Endothelial cell of umbilical vein (primary cell): Measurements from ENCODE around the gene MRFAP1. TPM values are rescaled to one million over a fixed set of nuclear protein-coding genes. Genes with fewer than 3 reads are reported as not detected.

ENCODE experiments used
- BruUV-seq: library from RNA; stranded (reverse); fragments of 400-500 nt; replicated peaks from 2 replicates; lab custom pipeline; 2021; lab: Mats Ljungman, UMichigan
- CTCF ChIA-PET: fragments of 300-600, 350-600 bp; sonication (Branson Sonifier 250); formaldehyde crosslinking; loops from one replicate; lab custom pipeline; 2021; ENCODE audit warnings: antibody characterized with exemption, inconsistent platforms; lab: Charles Lee
- POLR2A ChIA-PET: fragments of 300-600, 350-600 bp; sonication (Branson Sonifier 250); formaldehyde crosslinking; loops from one replicate; lab custom pipeline; 2021; ENCODE audit warnings: antibody characterized with exemption, inconsistent platforms; lab: Charles Lee
- DNase-seq: peaks from one replicate; pipeline ENCODE4 v3.0.0-alpha.2; 2011; ENCODE audit warnings: low read depth, low spot score
- FAIRE-seq: peaks from 2 replicates; lab custom pipeline; 2011; peaks lifted over from hg19 to GRCh38; lab: Jason Lieb, UNC
- H2AFZ ChIP-seq: 2 replicates; pipeline ENCODE4 v1.6.0; 2012; ENCODE audit warnings: low read depth, low read length, control low read depth, inconsistent platforms
- H3K27ac ChIP-seq: 2 replicates; pipeline ENCODE4 v1.5.1; 2011; ENCODE audit warnings: low read depth, mild to moderate bottlenecking, control low read depth, low read length, moderate library complexity; ENCODE audit not compliant: insufficient read depth
- H3K27me3 ChIP-seq, 2 experiments: 2 replicates each; pipeline versions ENCODE4 v1.6.0 to v1.6.1; 2011; ENCODE audit warnings: low read length in 2 of 2, mixed read lengths in 1 of 2; ENCODE audit not compliant: control insufficient read depth in 2 of 2, insufficient read depth in 2 of 2
- H3K36me3 ChIP-seq, 2 experiments: 2 replicates in 1 of 2; 3 replicates in 1 of 2; pipeline ENCODE4 v1.5.1; 2011; ENCODE audit warnings: low read length in 2 of 2, mild to moderate bottlenecking in 1 of 2, moderate library complexity in 1 of 2; ENCODE audit not compliant: control insufficient read depth in 2 of 2, insufficient read depth in 2 of 2; ENCODE audit errors: extremely low read depth in 1 of 2
- H3K4me1 ChIP-seq: 3 replicates; pipeline ENCODE4 v1.5.1; 2011; ENCODE audit warnings: mild to moderate bottlenecking, low read length; ENCODE audit not compliant: control insufficient read depth, insufficient read depth; ENCODE audit errors: extremely low read depth
- H3K4me2 ChIP-seq: 2 replicates; pipeline ENCODE4 v1.6.1; 2011; ENCODE audit warnings: low read length, control low read depth, mixed read lengths; ENCODE audit not compliant: insufficient read depth
- H3K4me3 ChIP-seq, 3 experiments: fragments of 200-600 bp in 1 of 3; sonication (generic), shearing (Covaris generic) in 1 of 3; replicated peaks in 1 of 3; 2 replicates each; pipeline ENCODE4 v1.5.1; 2011 to 2016; ENCODE audit warnings: control low read depth in 3 of 3, low read length in 3 of 3, mild to moderate bottlenecking in 2 of 3, inconsistent platforms in 1 of 3, low read depth in 1 of 3, moderate library complexity in 1 of 3; ENCODE audit not compliant: insufficient read depth in 1 of 3
- H3K79me2 ChIP-seq: 2 replicates; pipeline ENCODE4 v1.6.0; 2012; ENCODE audit warnings: low read length, inconsistent platforms; ENCODE audit not compliant: control insufficient read depth, insufficient read depth
- H3K9ac ChIP-seq: replicated peaks from 2 replicates; pipeline ENCODE3; 2011; ENCODE audit warnings: low read length, control low read depth; ENCODE audit not compliant: insufficient read depth; ENCODE audit errors: extremely low read depth
- H3K9me1 ChIP-seq: replicated peaks from 3 replicates; pipeline ENCODE4 v1.6.0; 2011; ENCODE audit warnings: mild to moderate bottlenecking, low read length; ENCODE audit not compliant: control insufficient read depth, insufficient read depth; ENCODE audit errors: extremely low read depth
- H3K9me3 ChIP-seq: replicated peaks from 2 replicates; pipeline ENCODE4 v1.5.1; 2012; ENCODE audit warnings: low read length, inconsistent platforms; ENCODE audit not compliant: control insufficient read depth, insufficient read depth
- H4K20me1 ChIP-seq: replicated peaks from 2 replicates; pipeline ENCODE3; 2011; ENCODE audit warnings: mild to moderate bottlenecking, low read length; ENCODE audit not compliant: control insufficient read depth, insufficient read depth; ENCODE audit errors: extremely low read depth
- CTCF ChIP-seq, 2 donors: IDR thresholded peaks; 1 replicate in 1 of 2; 2 replicates in 1 of 2; pipeline ENCODE4 v1.5.1; 2011; ENCODE audit warnings: low read length in 2 of 2, mild to moderate bottlenecking in 2 of 2, moderate library complexity in 2 of 2, control low read depth in 1 of 2, inconsistent platforms in 1 of 2, low read depth in 1 of 2; ENCODE audit not compliant: insufficient read depth in 1 of 2; ENCODE audit errors: extremely low read depth in 1 of 2
- EZH2 ChIP-seq: IDR thresholded peaks from 2 replicates; pipeline ENCODE4 v1.6.1; 2012; ENCODE audit warnings: borderline replicate concordance, low read depth, mild to moderate bottlenecking, moderate library complexity, low read length, inconsistent platforms; ENCODE audit not compliant: severe bottlenecking
- FOS ChIP-seq: IDR thresholded peaks from 2 replicates; pipeline ENCODE4 v1.6.1; 2011; ENCODE audit warnings: mild to moderate bottlenecking, low read length, moderate library complexity, borderline replicate concordance; ENCODE audit not compliant: insufficient read depth
- GATA2 ChIP-seq: IDR thresholded peaks from 2 replicates; pipeline ENCODE4 v1.7.0; 2011; ENCODE audit warnings: low read depth, mild to moderate bottlenecking, moderate library complexity, mixed read lengths, low read length; ENCODE audit not compliant: insufficient read length, insufficient read depth
- JUN ChIP-seq: IDR thresholded peaks from 2 replicates; pipeline ENCODE4 v1.6.1; 2011; ENCODE audit warnings: borderline replicate concordance, low read depth; ENCODE audit not compliant: insufficient read length, insufficient read depth
- MAX ChIP-seq: IDR thresholded peaks from 2 replicates; pipeline ENCODE4 v1.6.1; 2011; ENCODE audit not compliant: insufficient read depth, insufficient read length
- MYC ChIP-seq: IDR thresholded peaks from one replicate; pipeline ENCODE4 v1.6.1; 2011; ENCODE audit warnings: mild to moderate bottlenecking, low read depth, low read length
- POLR2A ChIP-seq: IDR thresholded peaks from 2 replicates; pipeline ENCODE4 v1.6.1; 2012; ENCODE audit warnings: low read depth, mild to moderate bottlenecking, control low read depth, low read length
- POLR2AphosphoS5 ChIP-seq: IDR thresholded peaks from 2 replicates; pipeline ENCODE4 v1.6.1; 2012; ENCODE audit warnings: low read depth, mild to moderate bottlenecking, control low read depth, low read length, moderate library complexity; ENCODE audit not compliant: insufficient read depth
- dilution Hi-C: fragments of 300-500 bp; cut with MboI; formaldehyde crosslinking; loops from one replicate; pipeline ENCODE4 v1.15.0; 2019; ENCODE audit warnings: low sequenced_read_pairs; ENCODE audit not compliant: extremely low pct_ligation_motif_present
- intact Hi-C: fragments of 100-400 bp; cut with micrococcal nuclease; formaldehyde crosslinking; loops from one replicate; pipeline ENCODE4 v1.10.0; 2022
- polyA plus RNA-seq, 4 experiments: library from polyadenylated mRNA; depleted of rRNA in 3 of 4; stranded (reverse) in 3 of 4; unstranded in 1 of 4; fragments of >200 nt; gene quantifications; 2 replicates each; pipeline versions ENCODE4 v1.2.1 to v1.2.3, GENCODE V29; 2011 to 2012; ENCODE audit warnings: missing spikeins in 1 of 4
- total RNA-seq: library from RNA; stranded (reverse); gene quantifications from 2 replicates; pipeline ENCODE4 v1.2.3, GENCODE V29; 2021

MRFAP1 gene
- total and polyA plus RNA-seq, 2 donors (not counting 3 experiments of a cell fraction or from before 2014, with no cell fraction given): 170 to 317 TPM

- Histone ChIP-seq H2AFZ (no peak overlapping the region), H3K27me3 (peaks cover 0 to 2% of the 10 kb centered on the region in 2 experiments), H4K20me1 (no peaks in the 10 kb centered on the region), H3K4me3 (no peak overlapping the region), H3K9me3 (no peaks in the 10 kb centered on the region), H3K27ac (no peak overlapping the region), H3K9ac (no peak overlapping the region), H3K9me1 (no peaks in the 10 kb centered on the region), H3K79me2 (peaks cover 4% of the 10 kb centered on the region), H3K36me3 (peaks cover 4% of the 10 kb centered on the region in 2 experiments), H3K4me1 (no peaks in the 10 kb centered on the region), H3K4me2 (no peak overlapping the region)
- CTCF ChIA-PET: interaction anchor here (2.1 kb wide), 1 partner anchor 11 kb away, joined by 6 read pairs; no protein-coding TSS in a partner anchor
- POLR2A ChIA-PET: no interaction called here
- DNase-seq (no peak), FAIRE-seq (no peak)
- dilution Hi-C loops: no loop called here
- TF ChIP-seq CTCF (IDR thresholded peaks at IDR 0.05; ENCODE audit: extremely low read depth in 1 of 2, insufficient read depth in 1 of 2, low read depth in 1 of 2, low read length in 2 of 2): no peak
- TF ChIP-seq FOS: no peak
- no peak for TF ChIP-seq MYC
- TF ChIP-seq MAX: no peak
- no peak for TF ChIP-seq POLR2AphosphoS5
- no peak for TF ChIP-seq EZH2
- no peak for TF ChIP-seq JUN
- no peak for TF ChIP-seq POLR2A
- TF ChIP-seq GATA2: no peak
- intact Hi-C loops: no loop called here
- no TSS peak for BruUV-seq
Observed at GRCh38 chr4:6647582-6648230, 7.2 kb downstream of the MRFAP1 start.
